ENCODE data around the gene ZMAT5.

Gene ZMAT5

GRCh38 chr22:29729161-29729560, 37.6 kb downstream of the ZMAT5 start:
- no peak for DNase-seq (ENCODE audit: low spot score)

GRCh38 chr22:29727131-29727523, 39.7 kb downstream of the ZMAT5 start:
- peak; percentile 17 for DNase-seq (ENCODE audit: low spot score)

GRCh38 chr22:29726512-29727130, 40.2 kb downstream of the ZMAT5 start:
- no peak for DNase-seq (ENCODE audit: low spot score)

- no peak for DNase-seq (ENCODE audit: low spot score)
These were observed 40.7 kb downstream of the ZMAT5 start for GRCh38 chr22:29726106-29726505.

- DNase-seq (ENCODE audit: low spot score): no peak
These were observed 42.0 kb downstream of the ZMAT5 start for GRCh38 chr22:29724843-29725242.

- no peak for DNase-seq (ENCODE audit: low spot score)
These were observed 43.0 kb downstream of the ZMAT5 start for GRCh38 chr22:29723766-29724165.

- DNase-seq (ENCODE audit: low spot score): no peak
These were observed 44.2 kb downstream of the ZMAT5 start for GRCh38 chr22:29722587-29722986.

GRCh38 chr22:29722151-29722550, 44.7 kb downstream of the ZMAT5 start:
- DNase-seq (ENCODE audit: low spot score): no peak

GRCh38 chr22:29720811-29721323, 45.9 kb downstream of the ZMAT5 start:
- DNase-seq (ENCODE audit: low spot score): no peak

- no peak for DNase-seq (ENCODE audit: low spot score)
These were observed 46.7 kb downstream of the ZMAT5 start, which contains the start of gene CABP7 for GRCh38 chr22:29719899-29720645. Gene CABP7 (plus strand): TSS chr22:29720003. CDS start chr22:29720425, 422 bp downstream.

- DNase-seq (ENCODE audit: low spot score): no peak
These were observed 47.6 kb downstream of the ZMAT5 start for GRCh38 chr22:29718949-29719898.

- DNase-seq (ENCODE audit: low spot score): no peak
These were observed 49.0 kb downstream of the ZMAT5 start for GRCh38 chr22:29717789-29718188.

- DNase-seq (ENCODE audit: low spot score): peak; percentile 54
These were observed 49.8 kb downstream of the ZMAT5 start for GRCh38 chr22:29716814-29717545.

GRCh38 chr22:29715705-29716104, 51.1 kb downstream of the ZMAT5 start:
- no peak for DNase-seq (ENCODE audit: low spot score)

GRCh38 chr22:29715240-29715639, 51.6 kb downstream of the ZMAT5 start:
- DNase-seq (ENCODE audit: low spot score): no peak

- no peak for DNase-seq (ENCODE audit: low spot score)
These were observed 53.6 kb downstream of the ZMAT5 start for GRCh38 chr22:29713156-29713727.

- no peak for DNase-seq (ENCODE audit: low spot score)
These were observed 54.7 kb downstream of the ZMAT5 start for GRCh38 chr22:29712119-29712518.

- DNase-seq (ENCODE audit: low spot score): no peak
These were observed 55.7 kb downstream of the ZMAT5 start for GRCh38 chr22:29710922-29711593.

GRCh38 chr22:29710193-29710592, 56.6 kb downstream of the ZMAT5 start:
- DNase-seq (ENCODE audit: low spot score): no peak

- DNase-seq (ENCODE audit: low spot score): no peak
These were observed 59.3 kb downstream of the ZMAT5 start for GRCh38 chr22:29707471-29707870.

GRCh38 chr22:29707010-29707409, 59.8 kb downstream of the ZMAT5 start:
- no peak for DNase-seq (ENCODE audit: low spot score)

Measured in kidney capillary endothelial cell (primary cell).